ENCODE measurements around the gene PMM2.

DNA sequence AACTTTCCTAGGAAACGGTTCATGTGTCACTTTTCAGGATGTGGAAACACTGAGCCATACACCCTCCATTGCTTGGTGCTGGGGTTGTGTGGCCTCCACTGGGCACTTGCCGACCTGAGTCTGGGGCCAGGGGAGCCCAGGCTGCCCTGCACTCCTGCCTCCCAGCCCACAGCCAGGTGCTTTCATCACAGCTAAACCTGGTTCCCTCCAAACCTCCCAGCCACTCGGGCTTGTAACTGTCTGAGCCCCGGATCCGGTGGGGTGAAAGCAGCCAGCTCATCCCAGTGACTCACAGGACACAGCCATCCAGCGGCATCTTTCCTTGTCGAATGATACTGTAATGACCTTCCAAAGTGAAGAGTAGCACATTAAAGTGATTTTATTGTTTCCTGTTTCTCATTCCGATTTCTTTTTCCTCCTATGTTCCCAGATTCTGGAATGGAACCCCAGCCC, 51.3 kb downstream of the PMM2 start:
- TF ChIP-seq, protein P1, sequence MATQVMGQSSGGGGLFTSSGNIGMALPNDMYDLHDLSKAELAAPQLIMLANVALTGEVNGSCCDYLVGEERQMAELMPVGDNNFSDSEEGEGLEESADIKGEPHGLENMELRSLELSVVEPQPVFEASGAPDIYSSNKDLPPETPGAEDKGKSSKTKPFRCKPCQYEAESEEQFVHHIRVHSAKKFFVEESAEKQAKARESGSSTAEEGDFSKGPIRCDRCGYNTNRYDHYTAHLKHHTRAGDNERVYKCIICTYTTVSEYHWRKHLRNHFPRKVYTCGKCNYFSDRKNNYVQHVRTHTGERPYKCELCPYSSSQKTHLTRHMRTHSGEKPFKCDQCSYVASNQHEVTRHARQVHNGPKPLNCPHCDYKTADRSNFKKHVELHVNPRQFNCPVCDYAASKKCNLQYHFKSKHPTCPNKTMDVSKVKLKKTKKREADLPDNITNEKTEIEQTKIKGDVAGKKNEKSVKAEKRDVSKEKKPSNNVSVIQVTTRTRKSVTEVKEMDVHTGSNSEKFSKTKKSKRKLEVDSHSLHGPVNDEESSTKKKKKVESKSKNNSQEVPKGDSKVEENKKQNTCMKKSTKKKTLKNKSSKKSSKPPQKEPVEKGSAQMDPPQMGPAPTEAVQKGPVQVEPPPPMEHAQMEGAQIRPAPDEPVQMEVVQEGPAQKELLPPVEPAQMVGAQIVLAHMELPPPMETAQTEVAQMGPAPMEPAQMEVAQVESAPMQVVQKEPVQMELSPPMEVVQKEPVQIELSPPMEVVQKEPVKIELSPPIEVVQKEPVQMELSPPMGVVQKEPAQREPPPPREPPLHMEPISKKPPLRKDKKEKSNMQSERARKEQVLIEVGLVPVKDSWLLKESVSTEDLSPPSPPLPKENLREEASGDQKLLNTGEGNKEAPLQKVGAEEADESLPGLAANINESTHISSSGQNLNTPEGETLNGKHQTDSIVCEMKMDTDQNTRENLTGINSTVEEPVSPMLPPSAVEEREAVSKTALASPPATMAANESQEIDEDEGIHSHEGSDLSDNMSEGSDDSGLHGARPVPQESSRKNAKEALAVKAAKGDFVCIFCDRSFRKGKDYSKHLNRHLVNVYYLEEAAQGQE (IDR thresholded peaks at IDR 0.05; ENCODE audit: insufficient read depth in 1 of 2, low read depth in 2 of 2, low read length in 2 of 2) = no peak
- TF ChIP-seq POLR2AphosphoS5 (IDR thresholded peaks at IDR 0.05; ENCODE audit: low read depth, low read length) = no peak
- TF ChIP-seq TAF1 (IDR thresholded peaks at IDR 0.05; ENCODE audit: borderline replicate concordance, insufficient read depth, low read length) = no peak
- no peak for TF ChIP-seq SIN3A (IDR thresholded peaks at IDR 0.05; ENCODE audit: borderline replicate concordance, insufficient read depth, low read length)

Data from PFSK-1 (cell line).